GM12878 (cell line): ENCODE results near the gene ZNF692. TPM values are rescaled to one million over a fixed set of nuclear protein-coding genes. Genes with fewer than 3 reads are reported as not detected.

Experiments used
- ATAC-seq: fragments of 200-7000 bp; cut with Tn5 transposase; 3 replicates; pipeline ENCODE4 v1.9.1; 2020; ENCODE audit warnings: mild to moderate bottlenecking, moderate library complexity
- BruUV-seq: library from RNA; stranded (reverse); fragments of 400-500 nt; replicated peaks from 2 replicates; lab custom pipeline; 2021; lab: Mats Ljungman, UMichigan
- CTCF ChIA-PET: fragments of 300-600 bp; sonication (Branson Sonifier 250); formaldehyde crosslinking; extraction: SDS; loops from one replicate; lab custom pipeline; 2021; ENCODE audit warnings: inconsistent platforms; lab: Yijun Ruan, JAX
- POLR2A ChIA-PET: fragments of 350-600 bp; formaldehyde crosslinking; extraction: SDS; loops from one replicate; lab custom pipeline; 2021; ENCODE audit warnings: inconsistent platforms; lab: Charles Lee
- RAD21 ChIA-PET: fragments of 300-600 bp; sonication (Branson Sonifier 250); formaldehyde crosslinking; loops from one replicate; lab custom pipeline; 2023; ENCODE audit warnings: antibody characterized with exemption; ENCODE audit not compliant: unreplicated experiment; lab: Charles Lee
- SMC1A ChIA-PET: fragments of 300-600 bp; sonication (Branson Sonifier 250); formaldehyde crosslinking; loops from one replicate; lab custom pipeline; 2023; ENCODE audit not compliant: unreplicated experiment, uncharacterized antibody; lab: Charles Lee
- DNase-seq: peaks from one replicate; pipeline ENCODE4 v3.0.0-alpha.2; 2011; ENCODE audit warnings: low read depth, low spot score
- FAIRE-seq: peaks from 3 replicates; lab custom pipeline; 2011; peaks lifted over from hg19 to GRCh38; lab: Jason Lieb, UNC
- H2AFZ ChIP-seq: 2 replicates; pipeline ENCODE4 v1.6.0; 2011; ENCODE audit warnings: low read depth, low read length, control low read depth; ENCODE audit not compliant: control insufficient read depth
- H3K27ac ChIP-seq: 2 replicates; pipeline ENCODE4 v1.5.1; 2011; ENCODE audit warnings: control low read depth; ENCODE audit not compliant: control insufficient read depth, insufficient read depth
- H3K27me3 ChIP-seq, 2 experiments: replicated peaks in 1 of 2; 2 replicates each; pipeline versions ENCODE4 v1.6.0 to v1.6.1; 2011; ENCODE audit warnings: low read length in 1 of 2; ENCODE audit not compliant: control insufficient read depth in 2 of 2, insufficient read depth in 2 of 2
- H3K36me3 ChIP-seq, 2 experiments: 2 replicates each; pipeline ENCODE4 v1.5.1; 2011; ENCODE audit warnings: low read length in 1 of 2; ENCODE audit not compliant: control insufficient read depth in 2 of 2, insufficient read depth in 2 of 2
- H3K4me1 ChIP-seq: 2 replicates; pipeline ENCODE4 v1.6.1; 2011; ENCODE audit warnings: mild to moderate bottlenecking, low read length, moderate library complexity, mixed read lengths; ENCODE audit not compliant: control insufficient read depth, insufficient read depth
- H3K4me2 ChIP-seq: 2 replicates; pipeline ENCODE4 v1.6.0; 2011; ENCODE audit warnings: control low read depth; ENCODE audit not compliant: control insufficient read depth, insufficient read depth
- H3K4me3 ChIP-seq: fragments of 200-600 bp; sonication (generic); 2 replicates; pipeline ENCODE4 v1.5.1; 2016
- H3K79me2 ChIP-seq: 2 replicates; pipeline ENCODE4 v1.6.0; 2011; ENCODE audit warnings: low read length; ENCODE audit not compliant: control insufficient read depth, insufficient read depth
- H3K9ac ChIP-seq: 2 replicates; pipeline ENCODE4 v1.8.0; 2011; ENCODE audit warnings: low read length, control low read depth, mixed read lengths; ENCODE audit not compliant: control insufficient read depth, insufficient read depth
- H3K9me3 ChIP-seq: replicated peaks from 3 replicates; pipeline ENCODE4 v1.5.1; 2011; ENCODE audit warnings: mild to moderate bottlenecking, low read length; ENCODE audit not compliant: control insufficient read depth, insufficient read depth
- H4K20me1 ChIP-seq: 2 replicates; pipeline ENCODE4 v1.6.0; 2011; ENCODE audit not compliant: control insufficient read depth, insufficient read depth
- ATF3 ChIP-seq: IDR thresholded peaks from 2 replicates; pipeline ENCODE4 v1.6.1; 2011; ENCODE audit warnings: low read depth, mild to moderate bottlenecking, low read length, moderate library complexity, borderline replicate concordance; ENCODE audit errors: extremely low read depth
- CBX5 ChIP-seq: sonication (generic); IDR thresholded peaks from 2 replicates; pipeline ENCODE4 v1.6.1; 2016; ENCODE audit warnings: low read depth, moderate library complexity, mild to moderate bottlenecking, inconsistent platforms
- DPF2 ChIP-seq: fragments of 450-650 bp; IDR thresholded peaks from 2 replicates; pipeline ENCODE4 v1.6.1; 2017; ENCODE audit warnings: mild to moderate bottlenecking
- FOXK2 ChIP-seq: fragments of 450-650 bp; IDR thresholded peaks from 2 replicates; pipeline ENCODE4 v1.6.1; 2017; ENCODE audit warnings: mild to moderate bottlenecking, moderate library complexity
- MEF2B ChIP-seq: fragments of 450-650 bp; IDR thresholded peaks from 2 replicates; pipeline ENCODE4 v1.6.1; 2018; ENCODE audit warnings: mild to moderate bottlenecking, moderate library complexity; ENCODE audit not compliant: partially characterized antibody, poor library complexity, severe bottlenecking
- MTA3 ChIP-seq: IDR thresholded peaks from 2 replicates; pipeline ENCODE4 v1.6.1; 2012; ENCODE audit warnings: low read length, inconsistent platforms, borderline replicate concordance
- NRF1 ChIP-seq: conservative IDR thresholded peaks from 2 replicates; pipeline ENCODE4 v1.6.1; 2011; ENCODE audit warnings: mild to moderate bottlenecking, low read depth, low read length, improper control_type of control experiment
- PBX3 ChIP-seq: IDR thresholded peaks from 2 replicates; pipeline ENCODE4 v1.6.1; 2011; ENCODE audit warnings: mild to moderate bottlenecking, low read depth, low read length, moderate library complexity; ENCODE audit not compliant: insufficient replicate concordance
- PML ChIP-seq: IDR thresholded peaks from 2 replicates; pipeline ENCODE4 v1.6.1; 2012; ENCODE audit warnings: low read length, inconsistent platforms
- RUNX3 ChIP-seq: IDR thresholded peaks from 2 replicates; pipeline ENCODE4 v1.6.1; 2012; ENCODE audit warnings: low read length, inconsistent platforms
- SREBF1 ChIP-seq: IDR thresholded peaks from 2 replicates; pipeline ENCODE4 v1.6.1; 2012; ENCODE audit warnings: mild to moderate bottlenecking, low read length
- SREBF2 ChIP-seq: IDR thresholded peaks from 2 replicates; pipeline ENCODE4 v1.6.1; 2012; ENCODE audit warnings: mild to moderate bottlenecking, low read length
- TCF3 ChIP-seq: IDR thresholded peaks from 2 replicates; pipeline ENCODE4 v1.6.1; 2012; ENCODE audit warnings: low read depth, mild to moderate bottlenecking, low read length, borderline replicate concordance; ENCODE audit not compliant: insufficient read depth
- USF1 ChIP-seq: IDR thresholded peaks from 2 replicates; pipeline ENCODE4 v1.6.1; 2011; ENCODE audit warnings: borderline replicate concordance, low read depth, mild to moderate bottlenecking, moderate library complexity, mixed read lengths, low read length; ENCODE audit not compliant: insufficient read depth; ENCODE audit errors: extremely low read length
- ZBTB4 ChIP-seq: fragments of 450-650 bp; formaldehyde crosslinking; IDR thresholded peaks from 2 replicates; pipeline ENCODE4 v1.4.0; 2022; ENCODE audit warnings: mild to moderate bottlenecking, moderate library complexity
- ZNF622 ChIP-seq: fragments of 450-650 bp; IDR thresholded peaks from 2 replicates; pipeline ENCODE4 v1.6.1; 2017; ENCODE audit warnings: mild to moderate bottlenecking, inconsistent platforms
- WGBS: methylation state at CpG from one replicate; pipeline ENCODE4 v1.1.6; 2016; ENCODE audit warnings: low lambda C conversion rate; ENCODE audit not compliant: insufficient replicate concordance, insufficient coverage; ENCODE audit errors: missing lambda C conversion rate; 5-methylcytosine and 5-hydroxymethylcytosine counted together
- in situ Hi-C: fragments of 300-500 bp; cut with MboI; formaldehyde crosslinking; loops from 9 replicates; pipeline ENCODE4 v1.14.3; 2018; ENCODE audit warnings: mixed read lengths
- intact Hi-C: fragments of 100-400 bp; cut with micrococcal nuclease; formaldehyde crosslinking; loops from one replicate; pipeline ENCODE4 v1.14.2; 2022; ENCODE audit not compliant: unreplicated experiment
- polyA plus RNA-seq, 11 experiments: library from polyadenylated mRNA; depleted of rRNA in 4 of 11; unstranded in 6 of 11; stranded (reverse) in 5 of 11; fragments of >200 nt; fragmentation: Nextera tagmentation in 4 of 11; fragmentation: Illumina TruSeq in 1 of 11; extraction: Ambion mirVana in 4 of 11; extraction: Trizol in 1 of 11; gene quantifications; 1 replicate in 1 of 11; 2 replicates in 10 of 11; pipeline versions ENCODE4 v1.2.1 to v1.2.3, GENCODE V29; 2011 to 2016; ENCODE audit warnings: inconsistent platforms in 2 of 11, missing spikeins in 2 of 11, low read depth in 1 of 11
- total RNA-seq, 4 experiments: library from RNA; depleted of rRNA in 3 of 4; stranded (reverse); fragments of >200 nt in 3 of 4; fragmentation: Illumina TruSeq in 1 of 4; extraction: Trizol in 1 of 4; gene quantifications; 2 replicates each; pipeline versions ENCODE4 v1.2.1 to v1.2.3, GENCODE V29; 2013 to 2021
- TF ChIP-seq, protein P1 (sequence below): IDR thresholded peaks from 2 replicates; pipeline ENCODE4 v1.6.1; 2012; ENCODE audit warnings: low read depth, low read length, improper control_type of control experiment

The ZNF692 gene
- total and polyA plus RNA-seq, 10 of the 15 experiments (the other 5 are each of a cell fraction or from before 2014, with no cell fraction given): 5.3 to 76.6 (median 36.9) TPM

DNA sequence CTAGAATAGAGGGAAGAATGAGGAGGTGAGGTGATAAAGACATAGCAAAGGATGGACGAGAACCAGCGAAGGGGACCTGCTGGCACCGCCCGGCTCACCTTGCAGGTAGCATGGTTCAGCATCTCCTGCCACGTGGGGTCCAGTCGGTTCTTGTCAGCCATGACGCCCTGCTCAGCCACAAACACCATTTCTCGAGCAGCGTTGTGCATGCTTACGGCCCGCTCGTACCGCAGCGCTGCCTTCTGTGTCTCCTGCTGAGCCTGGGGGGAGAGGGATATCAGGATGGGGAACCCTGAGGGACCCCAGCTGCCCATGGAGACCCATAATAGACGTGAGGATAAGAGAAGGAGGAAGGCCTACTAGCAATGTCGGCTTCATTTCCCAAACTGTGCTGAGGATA lies 44.5 kb downstream of the ZNF692 start:
- SMC1A ChIA-PET: interaction anchor here (0.6 kb wide), 2 partner anchors 108 to 572 kb away, joined by 3 read pairs; no protein-coding TSS in a partner anchor
- RAD21 ChIA-PET: no interaction called here
- BruUV-seq: no TSS peak
- no peak overlapping the region for H3K4me3 ChIP-seq
- FAIRE-seq (no peak), DNase-seq (no peak), ATAC-seq (no peak)
- no peak overlapping the region for H3K4me2 ChIP-seq
- in situ Hi-C loops (no loop called here), intact Hi-C loops (no loop called here)
- no peak overlapping the region for H3K9ac ChIP-seq
- CTCF ChIA-PET: interaction anchor here (0.9 to 1.5 kb wide), 2 partner anchors 13 to 111 kb away, joined by 3 to 5 read pairs; no protein-coding TSS in a partner anchor
- POLR2A ChIA-PET: no interaction called here
- no peaks in the 10 kb centered on the region for H3K27me3 ChIP-seq
- WGBS: 94% methylated on average over 16 of the region's 16 CpGs
- H4K20me1 ChIP-seq: no peaks in the 10 kb centered on the region; the same call in 1 of the 2 replicates
- H3K79me2 ChIP-seq: peaks cover 8% of the 10 kb centered on the region
- TF ChIP-seq RUNX3: no peak
- TF ChIP-seq CBX5: no peak
- TF ChIP-seq ATF3: no peak
- TF ChIP-seq, protein P1, sequence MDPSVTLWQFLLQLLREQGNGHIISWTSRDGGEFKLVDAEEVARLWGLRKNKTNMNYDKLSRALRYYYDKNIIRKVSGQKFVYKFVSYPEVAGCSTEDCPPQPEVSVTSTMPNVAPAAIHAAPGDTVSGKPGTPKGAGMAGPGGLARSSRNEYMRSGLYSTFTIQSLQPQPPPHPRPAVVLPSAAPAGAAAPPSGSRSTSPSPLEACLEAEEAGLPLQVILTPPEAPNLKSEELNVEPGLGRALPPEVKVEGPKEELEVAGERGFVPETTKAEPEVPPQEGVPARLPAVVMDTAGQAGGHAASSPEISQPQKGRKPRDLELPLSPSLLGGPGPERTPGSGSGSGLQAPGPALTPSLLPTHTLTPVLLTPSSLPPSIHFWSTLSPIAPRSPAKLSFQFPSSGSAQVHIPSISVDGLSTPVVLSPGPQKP: no peak
- TF ChIP-seq PBX3: no peak
- TF ChIP-seq FOXK2: no peak
- TF ChIP-seq MEF2B: no peak
- no peak for TF ChIP-seq PML
- no peak for TF ChIP-seq NRF1
- TF ChIP-seq USF1: no peak
- no peak for TF ChIP-seq TCF3
- no peak for TF ChIP-seq ZNF622
- no peak for TF ChIP-seq DPF2
- no peak for TF ChIP-seq MTA3
- TF ChIP-seq SREBF2: no peak
- TF ChIP-seq ZBTB4 (CRISPR knock-in tag): no peak
- TF ChIP-seq SREBF1: no peak
- H3K9me3 ChIP-seq: no peaks in the 10 kb centered on the region
- peaks cover 10% of the 10 kb centered on the region for H3K4me1 ChIP-seq
- H3K36me3 ChIP-seq: peaks cover 18 to 30% of the 10 kb centered on the region in 2 experiments; a peak in 3 of 4 replicates
- no peak overlapping the region for H2AFZ ChIP-seq
- H3K27ac ChIP-seq: no peak overlapping the region
